Glutamatergic neuron (in vitro differentiated cells): ENCODE results near the gene CKAP4. TPM values are rescaled to one million over a fixed set of nuclear protein-coding genes. Genes with fewer than 3 reads are reported as not detected.

Source experiments
- DNase-seq: peaks from one replicate; pipeline ENCODE4 v3.0.0; 2022
- H3K27ac Mint-ChIP-seq: one replicate; pipeline ENCODE4 v1.8.0; 2020; ENCODE audit warnings: mild to moderate bottlenecking, mixed read lengths, inconsistent platforms; ENCODE audit not compliant: unreplicated experiment
- H3K27me3 Mint-ChIP-seq: one replicate; pipeline ENCODE4 v1.8.0; 2020; ENCODE audit warnings: mild to moderate bottlenecking, moderate library complexity, mixed read lengths, inconsistent platforms; ENCODE audit not compliant: unreplicated experiment
- H3K36me3 Mint-ChIP-seq: one replicate; pipeline ENCODE4 v1.8.0; 2020; ENCODE audit warnings: mild to moderate bottlenecking, mixed read lengths, inconsistent platforms; ENCODE audit not compliant: unreplicated experiment
- H3K4me1 Mint-ChIP-seq: one replicate; pipeline ENCODE4 v1.8.0; 2020; ENCODE audit warnings: mild to moderate bottlenecking, low read depth, mixed read lengths, inconsistent platforms; ENCODE audit not compliant: unreplicated experiment
- H3K4me3 Mint-ChIP-seq: one replicate; pipeline ENCODE4 v1.8.0; 2020; ENCODE audit warnings: mild to moderate bottlenecking, mixed read lengths, inconsistent platforms; ENCODE audit not compliant: unreplicated experiment
- H3K9me3 Mint-ChIP-seq: one replicate; pipeline ENCODE4 v1.8.0; 2020; ENCODE audit warnings: mild to moderate bottlenecking, moderate library complexity, mixed read lengths, inconsistent platforms; ENCODE audit not compliant: unreplicated experiment
- total RNA-seq: library from RNA; stranded (reverse); fragmentation: NEBNext Ultra II Directional; extraction: Animal tissue kit (Norgen Biotek cat#: 25700); gene quantifications from one replicate; pipeline ENCODE4 v1.2.1, GENCODE V29; 2021; ENCODE audit not compliant: unreplicated experiment
- TF ChIP-seq, protein P1 (sequence below): fragments of 200-600 bp; sonication (generic); IDR thresholded peaks from one replicate; pipeline ENCODE4 v1.5.0; 2021; ENCODE audit not compliant: partially characterized antibody, unreplicated experiment

Gene CKAP4
- total RNA-seq, 1 donor from 2014 or later: 87.0 TPM

DNA sequence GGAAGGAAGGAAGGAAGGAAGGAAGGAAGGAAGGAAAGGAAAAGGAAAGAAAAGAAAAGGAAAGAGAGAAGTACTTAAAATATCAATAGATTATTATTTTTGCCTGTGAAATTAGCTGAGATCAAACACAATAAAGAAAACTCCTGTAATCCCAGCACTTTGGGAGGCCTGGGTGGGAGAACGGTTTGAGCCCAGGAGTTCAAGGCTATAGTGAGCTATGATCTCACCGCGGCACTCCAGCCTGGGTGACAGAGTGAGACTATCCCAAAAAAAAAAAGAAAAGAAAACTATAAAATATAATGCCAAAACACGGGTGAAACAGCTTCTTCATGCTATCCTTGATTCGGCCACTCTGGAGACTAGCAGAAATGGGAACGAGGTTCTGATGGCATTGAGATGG lies 26.2 kb upstream of the CKAP4 start:
- no peak overlapping the region for H3K4me3 Mint-ChIP-seq
- TF ChIP-seq, protein P1, sequence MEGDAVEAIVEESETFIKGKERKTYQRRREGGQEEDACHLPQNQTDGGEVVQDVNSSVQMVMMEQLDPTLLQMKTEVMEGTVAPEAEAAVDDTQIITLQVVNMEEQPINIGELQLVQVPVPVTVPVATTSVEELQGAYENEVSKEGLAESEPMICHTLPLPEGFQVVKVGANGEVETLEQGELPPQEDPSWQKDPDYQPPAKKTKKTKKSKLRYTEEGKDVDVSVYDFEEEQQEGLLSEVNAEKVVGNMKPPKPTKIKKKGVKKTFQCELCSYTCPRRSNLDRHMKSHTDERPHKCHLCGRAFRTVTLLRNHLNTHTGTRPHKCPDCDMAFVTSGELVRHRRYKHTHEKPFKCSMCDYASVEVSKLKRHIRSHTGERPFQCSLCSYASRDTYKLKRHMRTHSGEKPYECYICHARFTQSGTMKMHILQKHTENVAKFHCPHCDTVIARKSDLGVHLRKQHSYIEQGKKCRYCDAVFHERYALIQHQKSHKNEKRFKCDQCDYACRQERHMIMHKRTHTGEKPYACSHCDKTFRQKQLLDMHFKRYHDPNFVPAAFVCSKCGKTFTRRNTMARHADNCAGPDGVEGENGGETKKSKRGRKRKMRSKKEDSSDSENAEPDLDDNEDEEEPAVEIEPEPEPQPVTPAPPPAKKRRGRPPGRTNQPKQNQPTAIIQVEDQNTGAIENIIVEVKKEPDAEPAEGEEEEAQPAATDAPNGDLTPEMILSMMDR: no peak
- H3K27me3 Mint-ChIP-seq: peaks cover 2% of the 10 kb centered on the region
- H3K9me3 Mint-ChIP-seq: no peaks in the 10 kb centered on the region
- H3K4me1 Mint-ChIP-seq: no peaks in the 10 kb centered on the region
- H3K36me3 Mint-ChIP-seq: no peaks in the 10 kb centered on the region
- H3K27ac Mint-ChIP-seq: no peak overlapping the region
- DNase-seq: no peak

GRCh38 chr12:106273491-106273890 lies 25.7 kb upstream of the CKAP4 start:
- no peak overlapping the region for H3K27ac Mint-ChIP-seq

GRCh38 chr12:106271575-106272505 lies 24.0 kb upstream of the CKAP4 start:
- H3K36me3 Mint-ChIP-seq: no peaks in the 10 kb centered on the region
- peaks cover 2% of the 10 kb centered on the region for H3K27me3 Mint-ChIP-seq
- H3K9me3 Mint-ChIP-seq: no peaks in the 10 kb centered on the region
- H3K27ac Mint-ChIP-seq: no peak overlapping the region
- no peak overlapping the region for H3K4me3 Mint-ChIP-seq
- DNase-seq: no peak
- TF ChIP-seq, protein P1: no peak
- no peaks in the 10 kb centered on the region for H3K4me1 Mint-ChIP-seq

More at GRCh38 chr12:106273491-106273890, 25.7 kb upstream of the CKAP4 start:
- DNase-seq: no peak
- Mint-ChIP-seq H3K4me3 (no peak overlapping the region), H3K4me1 (no peaks in the 10 kb centered on the region), H3K27me3 (peaks cover 2% of the 10 kb centered on the region), H3K9me3 (no peaks in the 10 kb centered on the region), H3K36me3 (no peaks in the 10 kb centered on the region)
- TF ChIP-seq, protein P1: no peak

DNA sequence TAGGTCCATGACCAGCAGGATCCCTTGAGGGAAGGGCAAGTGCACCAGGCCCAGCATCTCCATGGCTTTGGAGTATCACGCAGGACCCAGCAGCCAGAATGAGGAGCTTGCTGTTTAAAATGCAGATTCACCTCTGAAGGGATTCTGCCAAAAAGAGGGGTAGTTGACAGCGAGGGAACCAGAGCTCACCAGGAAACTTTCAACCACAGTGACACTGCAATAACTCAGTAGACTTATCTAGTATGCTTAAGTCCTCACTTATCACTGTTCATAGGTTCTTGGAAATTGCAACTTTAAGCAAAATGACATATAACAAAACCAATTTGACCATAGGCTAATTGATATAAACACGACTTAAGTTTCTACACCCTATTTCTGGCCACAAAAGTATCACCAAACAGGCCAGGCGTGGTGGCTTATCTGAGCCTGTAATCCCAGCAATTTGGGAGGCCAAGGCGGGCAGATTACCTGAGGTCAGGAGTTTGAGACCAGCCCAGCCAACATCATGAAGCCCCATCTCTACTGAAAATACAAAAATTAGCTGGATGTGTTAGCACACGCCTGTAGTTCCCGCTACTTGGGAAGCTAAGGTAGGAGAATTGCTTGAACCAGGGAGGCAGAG lies 21.4 kb upstream of the CKAP4 start:
- no peak for DNase-seq
- Mint-ChIP-seq H3K4me3 (no peak overlapping the region), H3K36me3 (no peaks in the 10 kb centered on the region), H3K4me1 (no peaks in the 10 kb centered on the region), H3K27ac (no peak overlapping the region), H3K27me3 (no peaks in the 10 kb centered on the region), H3K9me3 (no peaks in the 10 kb centered on the region)
- TF ChIP-seq, protein P1: no peak

DNA sequence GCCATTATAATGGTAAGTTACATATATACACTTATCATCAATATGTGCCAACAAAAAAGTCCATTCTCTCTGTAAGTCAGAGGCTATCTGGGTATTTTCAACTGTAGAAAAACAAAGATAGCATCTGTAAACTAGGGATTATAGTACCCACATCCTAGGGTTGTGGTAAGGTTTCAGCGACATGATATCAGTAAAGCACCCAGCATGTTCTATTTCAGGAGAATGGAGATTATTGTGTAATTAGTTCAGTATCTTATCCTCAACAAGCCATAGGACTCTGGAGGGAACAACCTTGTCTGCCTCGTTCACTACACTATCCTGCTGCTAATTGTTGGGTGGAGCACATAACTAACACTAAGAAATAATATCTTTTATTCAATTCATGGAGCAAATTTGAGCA lies 19.7 kb upstream of the CKAP4 start:
- no peak overlapping the region for H3K4me3 Mint-ChIP-seq
- DNase-seq: no peak
- H3K27me3 Mint-ChIP-seq: no peaks in the 10 kb centered on the region
- H3K36me3 Mint-ChIP-seq: no peaks in the 10 kb centered on the region
- TF ChIP-seq, protein P1: no peak
- H3K27ac Mint-ChIP-seq: no peak overlapping the region
- H3K4me1 Mint-ChIP-seq: no peaks in the 10 kb centered on the region
- peaks cover 3% of the 10 kb centered on the region for H3K9me3 Mint-ChIP-seq
